Esophagus squamous epithelium (tissue), 4 donors: Measurements from ENCODE around the gene TM4SF18.

Experiments used
- POLR2A ChIP-seq, 4 donors: fragments of 450-650 bp; IDR thresholded peaks; one replicate each; pipeline ENCODE4 v1.6.1; 2017; ENCODE audit warnings: antibody characterized with exemption in 4 of 4, mild to moderate bottlenecking in 4 of 4, moderate library complexity in 3 of 4
- TF ChIP-seq, protein P1 (sequence below), 6 experiments: fragments of 450-650 bp in 4 of 6; fragments of 200-600 bp in 2 of 6; sonication (generic) in 2 of 6; IDR thresholded peaks; one replicate each; pipeline ENCODE4 v1.5.1; 2016 to 2019; ENCODE audit warnings: antibody characterized with exemption in 6 of 6, mild to moderate bottlenecking in 4 of 6, moderate library complexity in 4 of 6

GRCh38 chr3:149269687-149270086, 63.7 kb downstream of the TM4SF18 start:
- TF ChIP-seq, protein P1, sequence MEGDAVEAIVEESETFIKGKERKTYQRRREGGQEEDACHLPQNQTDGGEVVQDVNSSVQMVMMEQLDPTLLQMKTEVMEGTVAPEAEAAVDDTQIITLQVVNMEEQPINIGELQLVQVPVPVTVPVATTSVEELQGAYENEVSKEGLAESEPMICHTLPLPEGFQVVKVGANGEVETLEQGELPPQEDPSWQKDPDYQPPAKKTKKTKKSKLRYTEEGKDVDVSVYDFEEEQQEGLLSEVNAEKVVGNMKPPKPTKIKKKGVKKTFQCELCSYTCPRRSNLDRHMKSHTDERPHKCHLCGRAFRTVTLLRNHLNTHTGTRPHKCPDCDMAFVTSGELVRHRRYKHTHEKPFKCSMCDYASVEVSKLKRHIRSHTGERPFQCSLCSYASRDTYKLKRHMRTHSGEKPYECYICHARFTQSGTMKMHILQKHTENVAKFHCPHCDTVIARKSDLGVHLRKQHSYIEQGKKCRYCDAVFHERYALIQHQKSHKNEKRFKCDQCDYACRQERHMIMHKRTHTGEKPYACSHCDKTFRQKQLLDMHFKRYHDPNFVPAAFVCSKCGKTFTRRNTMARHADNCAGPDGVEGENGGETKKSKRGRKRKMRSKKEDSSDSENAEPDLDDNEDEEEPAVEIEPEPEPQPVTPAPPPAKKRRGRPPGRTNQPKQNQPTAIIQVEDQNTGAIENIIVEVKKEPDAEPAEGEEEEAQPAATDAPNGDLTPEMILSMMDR (IDR thresholded peaks at IDR 0.05), result no peak
- TF ChIP-seq POLR2A (IDR thresholded peaks at IDR 0.05), result no peak
